Uterus (tissue), 4 donors: ENCODE measurements around the gene CTSL. TPM values are rescaled to one million over a fixed set of nuclear protein-coding genes. Genes with fewer than 3 reads are reported as not detected.
A peak's percentile ranks its signal among the peaks of the same experiment; 100 is the strongest.

Experiments
- DNase-seq, 2 donors: peaks; one replicate each; pipeline ENCODE4 v3.0.0-alpha.2; 2019 to 2020
- H3K27ac ChIP-seq, 2 donors: fragments of 200-600 bp; sonication (generic); 1 replicate in 1 of 2; 2 replicates in 1 of 2; pipeline ENCODE4 v1.5.1; 2016 to 2018
- H3K27me3 ChIP-seq, 2 donors: fragments of 200-600 bp; sonication (generic); one replicate each; pipeline ENCODE4 v1.5.1; 2018 to 2019; ENCODE audit warnings: control low read depth in 1 of 2
- H3K36me3 ChIP-seq, 2 donors: fragments of 200-600 bp; sonication (generic); one replicate each; pipeline ENCODE4 v1.5.1; 2019; ENCODE audit warnings: control low read depth in 1 of 2
- H3K4me1 ChIP-seq, 2 donors: fragments of 200-600 bp; sonication (generic); one replicate each; pipeline ENCODE4 v1.5.1; 2018 to 2019; ENCODE audit warnings: control low read depth in 1 of 2
- H3K4me3 ChIP-seq, 2 donors: fragments of 200-600 bp; sonication (generic); 1 replicate in 1 of 2; 2 replicates in 1 of 2; pipeline ENCODE4 v1.5.1; 2018 to 2019; ENCODE audit warnings: mild to moderate bottlenecking in 1 of 2
- H3K9me3 ChIP-seq, 2 donors: fragments of 200-600 bp; sonication (generic); one replicate each; pipeline ENCODE4 v1.5.1; 2019; ENCODE audit warnings: control low read depth in 1 of 2
- POLR2A ChIP-seq, 2 donors: fragments of 450-650 bp; IDR thresholded peaks; one replicate each; pipeline ENCODE4 v1.6.1; 2016; ENCODE audit warnings: antibody characterized with exemption in 2 of 2, mild to moderate bottlenecking in 1 of 2, moderate library complexity in 1 of 2
- intact Hi-C: fragments of 100-400 bp; cut with DNase I; formaldehyde crosslinking; loops from one replicate; pipeline ENCODE4 v1.15.1; 2023; ENCODE audit warnings: low total_unique reads
- total RNA-seq, 4 donors: library from RNA; depleted of rRNA in 3 of 4; stranded (reverse); fragments of >200 nt in 3 of 4; gene quantifications; one replicate each; pipeline versions ENCODE4 v1.1.0 to v1.2.4, GENCODE V29; 2014 to 2023
- TF ChIP-seq, protein P1 (sequence below), 4 experiments: fragments of 200-600 bp in 2 of 4; fragments of 450-650 bp in 2 of 4; sonication (generic) in 2 of 4; IDR thresholded peaks; one replicate each; pipeline ENCODE4 v1.5.1; 2016 to 2019; ENCODE audit warnings: antibody characterized with exemption in 4 of 4, mild to moderate bottlenecking in 2 of 4, moderate library complexity in 1 of 4
- donor health status: DM: yes; HTN: yes; CAD: no.

CTSL gene
- total RNA-seq, 4 donors from 2014 or later = 84.3 to 183 (median 147) TPM

DNA sequence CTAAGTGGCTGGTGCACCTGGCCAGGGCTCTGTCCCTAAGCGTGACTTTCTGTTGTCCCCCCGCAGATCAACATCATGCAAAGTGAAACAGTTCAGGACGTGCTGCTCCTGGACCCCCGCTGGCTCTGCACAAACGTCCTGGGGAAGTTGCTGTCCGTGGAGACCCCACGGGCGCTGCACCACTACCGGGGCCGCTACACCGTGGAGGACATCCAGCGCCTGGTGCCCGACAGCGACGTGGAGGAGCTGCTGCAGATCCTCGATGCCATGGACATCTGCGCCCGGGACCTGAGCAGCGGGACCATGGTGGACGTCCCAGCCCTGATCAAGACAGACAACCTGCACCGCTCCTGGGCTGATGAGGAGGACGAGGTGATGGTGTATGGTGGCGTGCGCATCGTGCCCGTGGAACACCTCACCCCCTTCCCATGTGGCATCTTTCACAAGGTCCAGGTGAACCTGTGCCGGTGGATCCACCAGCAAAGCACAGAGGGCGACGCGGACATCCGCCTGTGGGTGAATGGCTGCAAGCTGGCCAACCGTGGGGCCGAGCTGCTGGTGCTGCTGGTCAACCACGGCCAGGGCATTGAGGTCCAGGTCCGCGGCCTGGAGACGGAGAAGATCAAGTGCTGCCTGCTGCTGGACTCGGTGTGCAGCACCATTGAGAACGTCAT is 19.7 kb upstream of the CTSL start:
- H3K4me3 ChIP-seq = no peak overlapping the region
- no peak overlapping the region for H3K27ac ChIP-seq
- no peaks in the 10 kb centered on the region for H3K4me1 ChIP-seq
- no peak for TF ChIP-seq POLR2A (IDR thresholded peaks at IDR 0.05)
- TF ChIP-seq, protein P1, sequence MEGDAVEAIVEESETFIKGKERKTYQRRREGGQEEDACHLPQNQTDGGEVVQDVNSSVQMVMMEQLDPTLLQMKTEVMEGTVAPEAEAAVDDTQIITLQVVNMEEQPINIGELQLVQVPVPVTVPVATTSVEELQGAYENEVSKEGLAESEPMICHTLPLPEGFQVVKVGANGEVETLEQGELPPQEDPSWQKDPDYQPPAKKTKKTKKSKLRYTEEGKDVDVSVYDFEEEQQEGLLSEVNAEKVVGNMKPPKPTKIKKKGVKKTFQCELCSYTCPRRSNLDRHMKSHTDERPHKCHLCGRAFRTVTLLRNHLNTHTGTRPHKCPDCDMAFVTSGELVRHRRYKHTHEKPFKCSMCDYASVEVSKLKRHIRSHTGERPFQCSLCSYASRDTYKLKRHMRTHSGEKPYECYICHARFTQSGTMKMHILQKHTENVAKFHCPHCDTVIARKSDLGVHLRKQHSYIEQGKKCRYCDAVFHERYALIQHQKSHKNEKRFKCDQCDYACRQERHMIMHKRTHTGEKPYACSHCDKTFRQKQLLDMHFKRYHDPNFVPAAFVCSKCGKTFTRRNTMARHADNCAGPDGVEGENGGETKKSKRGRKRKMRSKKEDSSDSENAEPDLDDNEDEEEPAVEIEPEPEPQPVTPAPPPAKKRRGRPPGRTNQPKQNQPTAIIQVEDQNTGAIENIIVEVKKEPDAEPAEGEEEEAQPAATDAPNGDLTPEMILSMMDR (IDR thresholded peaks at IDR 0.05) = no peak
- no peaks in the 10 kb centered on the region for H3K36me3 ChIP-seq
- no peak for DNase-seq
- no peaks in the 10 kb centered on the region for H3K27me3 ChIP-seq
- H3K9me3 ChIP-seq = no peaks in the 10 kb centered on the region
- intact Hi-C loops = no loop called here

DNA sequence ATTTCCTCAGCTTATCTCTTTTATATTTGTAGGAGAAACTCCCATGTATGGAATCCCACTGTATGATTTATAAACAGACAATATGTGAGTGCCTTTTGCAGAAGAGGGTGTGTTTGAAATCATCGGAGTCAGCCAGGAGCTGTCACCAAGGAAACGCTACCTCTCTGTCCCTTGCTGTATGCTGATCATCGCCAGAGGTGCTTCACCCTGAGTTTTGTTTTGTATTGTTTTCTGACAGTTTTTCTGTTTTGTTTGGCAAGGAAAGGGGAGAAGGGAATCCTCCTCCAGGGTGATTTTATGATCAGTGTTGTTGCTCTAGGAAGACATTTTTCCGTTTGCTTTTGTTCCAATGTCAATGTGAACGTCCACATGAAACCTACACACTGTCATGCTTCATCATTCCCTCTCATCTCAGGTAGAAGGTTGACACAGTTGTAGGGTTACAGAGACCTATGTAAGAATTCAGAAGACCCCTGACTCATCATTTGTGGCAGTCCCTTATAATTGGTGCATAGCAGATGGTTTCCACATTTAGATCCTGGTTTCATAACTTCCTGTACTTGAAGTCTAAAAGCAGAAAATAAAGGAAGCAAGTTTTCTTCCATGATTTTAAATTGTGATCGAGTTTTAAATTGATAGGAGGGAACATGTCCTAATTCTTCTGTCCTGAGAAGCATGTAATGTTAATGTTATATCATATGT is 18.0 kb upstream of the CTSL start:
- Histone ChIP-seq H3K4me3 (no peak overlapping the region), H3K9me3 (no peaks in the 10 kb centered on the region), H3K27ac (peak overlapping the region in 1 of 2 donors; percentile 1), H3K4me1 (no peaks in the 10 kb centered on the region), H3K36me3 (no peaks in the 10 kb centered on the region), H3K27me3 (no peaks in the 10 kb centered on the region)
- TF ChIP-seq, protein P1 (IDR thresholded peaks at IDR 0.05) = no peak
- TF ChIP-seq POLR2A (IDR thresholded peaks at IDR 0.05) = no peak
- intact Hi-C loops = no loop called here
- no peak for DNase-seq

- TF ChIP-seq, protein P1 (IDR thresholded peaks at IDR 0.05) = no peak
- no peak for TF ChIP-seq POLR2A (IDR thresholded peaks at IDR 0.05)
- DNase-seq = no peak
- H3K9me3 ChIP-seq = no peaks in the 10 kb centered on the region
- no peak overlapping the region for H3K27ac ChIP-seq
- H3K27me3 ChIP-seq = no peaks in the 10 kb centered on the region
- intact Hi-C loops = no loop called here
- no peaks in the 10 kb centered on the region for H3K36me3 ChIP-seq
- no peak overlapping the region for H3K4me3 ChIP-seq
- H3K4me1 ChIP-seq = no peaks in the 10 kb centered on the region
These were observed 17.4 kb upstream of the CTSL start for GRCh38 chr9:87708546-87708945.

DNA sequence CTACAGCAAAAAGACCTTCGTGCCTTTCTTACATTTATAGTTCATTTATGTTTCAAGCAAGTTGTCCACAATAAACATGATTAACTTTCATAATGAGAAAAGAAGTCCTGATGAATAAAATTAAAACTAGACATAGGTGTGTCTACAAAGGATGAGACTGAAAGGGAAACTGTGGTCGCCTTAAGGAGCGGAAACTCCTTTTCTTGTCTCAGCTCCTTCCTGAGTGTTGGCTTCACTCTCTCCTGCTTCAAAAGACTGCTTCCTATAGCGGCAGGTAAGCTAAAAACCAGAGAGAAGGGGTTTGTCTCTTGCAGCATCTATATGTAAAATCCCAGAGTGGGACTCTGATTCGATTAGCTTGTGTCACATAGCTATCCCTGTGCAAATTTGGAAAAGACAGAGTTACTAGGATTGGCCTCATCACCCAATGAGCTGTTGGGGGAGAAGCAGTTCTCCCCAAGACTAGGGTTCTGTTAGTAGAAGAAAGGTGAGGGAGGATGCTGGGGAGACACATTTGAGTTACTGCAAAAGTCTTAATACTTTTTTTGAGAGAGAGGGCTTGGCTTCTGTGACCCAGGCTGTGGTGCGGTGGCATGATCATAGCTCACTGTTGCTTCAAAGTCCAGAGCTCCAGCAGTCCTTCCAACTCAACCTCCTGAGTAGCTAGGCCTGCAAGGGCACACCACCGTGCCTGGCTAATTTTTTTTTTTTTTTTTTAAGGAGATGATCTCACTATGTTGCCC is 16.8 kb upstream of the CTSL start:
- intact Hi-C loops = no loop called here
- Histone ChIP-seq H3K4me3 (no peak overlapping the region), H3K9me3 (no peaks in the 10 kb centered on the region)

More for the DNA sequence above, 16.8 kb upstream of the CTSL start:
- no peak for TF ChIP-seq POLR2A (IDR thresholded peaks at IDR 0.05)
- TF ChIP-seq, protein P1 (IDR thresholded peaks at IDR 0.05) = no peak
- no peak overlapping the region for H3K27ac ChIP-seq
- H3K36me3 ChIP-seq = no peaks in the 10 kb centered on the region
- DNase-seq = no peak
- no peaks in the 10 kb centered on the region for H3K27me3 ChIP-seq
- peaks cover 0 to 2% of the 10 kb centered on the region in 2 donors for H3K4me1 ChIP-seq
